ENCODE data around the gene TRO.

- TF ChIP-seq CTCF (IDR thresholded peaks at IDR 0.05) (no peak), POLR2A (IDR thresholded peaks at IDR 0.05) (no peak), POLR2AphosphoS5 (IDR thresholded peaks at IDR 0.05) (no peak)
Observed at GRCh38 chrX:54928876-54929275, 8.3 kb downstream of the TRO start.

Measured in prostate gland (tissue), 2 donors.